Endothelial cell of umbilical vein (primary cell): ENCODE data around the gene ZDHHC19.
"Not testable (repeated sequence)": the region's sequence is repeated elsewhere in the genome, so short reads cannot be mapped to it uniquely, and the experiment has no call there.

Experiments
- CTCF ChIP-seq, 2 donors: IDR thresholded peaks; 1 replicate in 1 of 2; 2 replicates in 1 of 2; pipeline ENCODE4 v1.5.1; 2011; ENCODE audit warnings: low read length in 2 of 2, mild to moderate bottlenecking in 2 of 2, moderate library complexity in 2 of 2, control low read depth in 1 of 2, inconsistent platforms in 1 of 2, low read depth in 1 of 2; ENCODE audit not compliant: insufficient read depth in 1 of 2; ENCODE audit errors: extremely low read depth in 1 of 2
- EZH2 ChIP-seq: IDR thresholded peaks from 2 replicates; pipeline ENCODE4 v1.6.1; 2012; ENCODE audit warnings: borderline replicate concordance, low read depth, mild to moderate bottlenecking, moderate library complexity, low read length, inconsistent platforms; ENCODE audit not compliant: severe bottlenecking
- JUN ChIP-seq: IDR thresholded peaks from 2 replicates; pipeline ENCODE4 v1.6.1; 2011; ENCODE audit warnings: borderline replicate concordance, low read depth; ENCODE audit not compliant: insufficient read length, insufficient read depth
- POLR2A ChIP-seq: IDR thresholded peaks from 2 replicates; pipeline ENCODE4 v1.6.1; 2012; ENCODE audit warnings: low read depth, mild to moderate bottlenecking, control low read depth, low read length
- POLR2AphosphoS5 ChIP-seq: IDR thresholded peaks from 2 replicates; pipeline ENCODE4 v1.6.1; 2012; ENCODE audit warnings: low read depth, mild to moderate bottlenecking, control low read depth, low read length, moderate library complexity; ENCODE audit not compliant: insufficient read depth
- TF ChIP-seq, protein P1 (sequence below): IDR thresholded peaks from 2 replicates; pipeline ENCODE4 v1.6.1; 2011; ENCODE audit not compliant: insufficient read depth, insufficient read length

- TF ChIP-seq POLR2A; CTCF (IDR thresholded peaks at IDR 0.05; ENCODE audit: extremely low read depth in 1 of 2, insufficient read depth in 1 of 2, low read depth in 1 of 2, low read length in 2 of 2); EZH2; JUN; POLR2AphosphoS5: not testable (repeated sequence)
- TF ChIP-seq, protein P1, sequence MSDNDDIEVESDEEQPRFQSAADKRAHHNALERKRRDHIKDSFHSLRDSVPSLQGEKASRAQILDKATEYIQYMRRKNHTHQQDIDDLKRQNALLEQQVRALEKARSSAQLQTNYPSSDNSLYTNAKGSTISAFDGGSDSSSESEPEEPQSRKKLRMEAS, result not testable (repeated sequence)
Measured at GRCh38 chr3:196209944-196210672, 1.1 kb downstream of the ZDHHC19 start.
